ENCODE data around the gene NBPF1.
"Not testable (repeated sequence)": the region's sequence is repeated elsewhere in the genome, so short reads cannot be mapped to it uniquely, and the experiment has no call there.

Gene NBPF1

DNA sequence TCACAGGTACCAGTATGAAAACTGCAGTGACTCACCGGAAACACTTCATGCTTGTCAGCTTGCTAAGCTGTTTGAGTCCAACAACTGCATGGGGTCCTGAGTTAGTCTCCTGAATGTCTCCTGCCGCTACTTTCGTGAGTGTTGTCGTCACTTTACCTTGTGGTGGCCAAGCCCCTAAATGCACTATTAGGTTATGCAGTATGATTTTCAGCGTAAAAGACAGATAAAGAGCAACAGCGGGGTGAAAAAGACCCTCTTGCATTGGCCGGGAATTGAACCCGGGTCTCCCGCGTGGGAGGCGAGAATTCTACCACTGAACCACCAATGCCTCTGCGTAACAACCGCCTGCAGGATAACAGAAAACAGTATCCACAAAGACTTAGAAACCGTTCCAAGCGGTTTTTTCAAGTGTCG is 67.7 kb downstream of the NBPF1 start:
- DNase-seq (ENCODE audit: low read depth) = not testable (repeated sequence)

DNA sequence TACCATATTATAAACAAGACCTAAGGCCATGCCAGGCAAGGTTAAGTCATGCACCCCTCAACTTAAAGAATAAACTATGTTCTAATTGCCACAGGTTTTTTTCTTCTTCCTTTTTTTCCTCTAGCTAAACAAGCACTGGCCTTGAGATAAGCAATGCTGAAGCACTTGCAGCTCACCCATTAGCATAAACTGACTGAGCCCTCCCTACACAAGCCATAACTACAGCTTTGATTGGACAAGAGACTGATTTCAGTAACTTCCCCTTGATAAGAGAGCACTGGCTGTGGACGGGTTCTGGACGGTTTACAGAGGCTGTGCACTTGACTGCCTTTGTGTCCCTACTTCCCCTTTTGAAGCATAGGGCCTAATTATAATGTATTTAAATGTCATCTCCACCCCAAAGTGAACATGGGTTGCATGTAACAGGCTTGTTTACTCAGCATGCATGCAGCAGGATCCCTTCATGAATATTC is 72.9 kb downstream of the NBPF1 start:
- DNase-seq (ENCODE audit: low read depth) = not testable (repeated sequence)

DNA sequence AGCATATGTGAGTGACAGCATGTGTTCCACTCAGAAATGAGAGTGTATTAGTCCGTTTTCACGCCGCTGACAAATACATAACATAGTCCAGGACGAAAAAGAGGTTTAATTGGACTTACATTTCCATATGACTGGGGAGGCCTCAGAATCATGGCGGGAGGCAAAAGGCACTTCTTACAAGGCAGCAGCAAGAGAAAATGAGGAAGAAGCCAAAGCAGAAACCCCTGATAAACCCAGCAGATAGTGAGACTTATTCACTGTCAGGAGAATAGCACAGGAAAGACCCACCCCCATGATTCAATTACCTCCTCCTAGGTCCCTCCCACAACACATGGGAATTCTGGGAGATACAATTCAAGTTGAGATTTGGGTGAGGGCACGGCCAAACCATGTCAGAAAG is 75.8 kb downstream of the NBPF1 start:
- DNase-seq (ENCODE audit: low read depth) = not testable (repeated sequence)

DNA sequence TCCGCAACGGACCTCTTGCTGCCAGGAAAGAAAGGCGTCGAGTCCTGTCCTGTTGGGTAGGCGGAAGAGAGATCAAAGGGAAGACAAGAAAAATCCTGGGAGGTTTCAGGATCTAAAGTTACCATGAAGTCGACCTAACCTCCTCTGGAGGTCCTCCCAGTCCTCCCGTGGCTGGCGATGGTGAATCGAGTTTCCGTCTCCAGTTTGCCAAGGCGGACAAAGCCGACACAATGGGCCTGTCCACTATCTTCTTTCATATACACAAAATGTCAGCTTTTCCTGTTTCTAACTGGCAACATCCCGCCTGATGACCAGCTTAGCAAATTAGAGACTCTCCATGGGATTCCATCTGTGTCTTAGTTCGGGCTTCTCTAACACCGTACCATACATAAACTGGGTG is 76.6 kb downstream of the NBPF1 start:
- DNase-seq (ENCODE audit: low read depth) = not testable (repeated sequence)

GRCh38 chr1:16535898-16536297 is 77.5 kb downstream of the NBPF1 start:
- DNase-seq (ENCODE audit: low read depth) = not testable (repeated sequence)

GRCh38 chr1:16535487-16535886 is 77.9 kb downstream of the NBPF1 start:
- not testable (repeated sequence) for DNase-seq (ENCODE audit: low read depth)

DNA sequence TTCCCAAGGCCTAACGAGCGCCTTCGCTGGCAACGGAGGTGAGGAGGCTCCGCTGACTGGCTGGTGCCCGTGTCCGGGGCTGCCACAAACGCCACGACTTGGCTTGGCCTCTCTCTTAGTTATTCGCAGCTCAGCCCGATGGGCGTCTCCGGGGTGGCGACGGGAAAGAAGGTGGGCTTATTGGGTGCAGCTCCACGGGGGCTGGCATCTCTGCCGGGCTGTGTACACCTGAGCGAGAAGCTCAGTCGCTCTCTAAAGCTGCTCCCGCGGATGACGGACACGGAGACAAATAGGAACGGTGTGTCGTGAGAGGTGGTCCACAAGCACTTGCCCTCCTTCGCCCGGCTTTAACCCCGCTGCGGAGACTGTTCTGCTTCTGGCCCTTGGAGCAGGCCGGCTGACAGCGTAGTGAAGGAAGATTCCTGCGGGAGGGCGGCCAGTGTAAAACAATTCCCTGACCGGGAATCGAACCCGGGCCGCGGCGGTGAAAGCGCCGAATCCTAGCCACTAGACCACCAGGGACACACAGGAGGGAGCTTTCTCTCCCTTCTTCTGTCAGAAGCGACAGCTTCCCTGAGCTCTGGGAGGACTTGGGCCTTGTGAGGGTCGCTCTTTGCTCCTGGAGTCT is 78.4 kb downstream of the NBPF1 start:
- DNase-seq (ENCODE audit: low read depth) = not testable (repeated sequence)

GRCh38 chr1:16534239-16534828 is 79.0 kb downstream of the NBPF1 start:
- DNase-seq (ENCODE audit: low read depth) = not testable (repeated sequence)

- DNase-seq (ENCODE audit: low read depth) = not testable (repeated sequence)
Observed at GRCh38 chr1:16532235-16532991, 81.0 kb downstream of the NBPF1 start.

DNA sequence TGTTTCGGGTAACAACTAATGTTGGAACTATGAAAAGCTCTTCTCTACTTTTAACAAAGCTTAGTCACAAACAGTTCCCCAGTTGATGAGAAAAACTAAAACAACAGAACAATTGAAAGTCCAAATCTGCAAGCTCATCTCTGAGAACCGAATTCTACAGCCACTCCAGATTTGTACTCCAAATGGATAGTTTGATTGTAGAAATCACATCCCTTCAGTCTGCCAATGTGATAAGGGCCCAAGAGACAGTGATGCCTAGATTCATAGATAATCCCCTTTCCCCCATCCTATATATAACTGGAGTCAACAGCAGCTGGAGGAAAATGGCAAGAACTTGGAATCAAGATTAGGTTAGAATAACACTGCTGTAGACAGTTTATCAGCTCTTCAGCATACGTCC is 85.0 kb downstream of the NBPF1 start:
- DNase-seq (ENCODE audit: low read depth) = not testable (repeated sequence)

- not testable (repeated sequence) for DNase-seq (ENCODE audit: low read depth)
Observed at GRCh38 chr1:16525769-16526168, 87.6 kb downstream of the NBPF1 start.

DNA sequence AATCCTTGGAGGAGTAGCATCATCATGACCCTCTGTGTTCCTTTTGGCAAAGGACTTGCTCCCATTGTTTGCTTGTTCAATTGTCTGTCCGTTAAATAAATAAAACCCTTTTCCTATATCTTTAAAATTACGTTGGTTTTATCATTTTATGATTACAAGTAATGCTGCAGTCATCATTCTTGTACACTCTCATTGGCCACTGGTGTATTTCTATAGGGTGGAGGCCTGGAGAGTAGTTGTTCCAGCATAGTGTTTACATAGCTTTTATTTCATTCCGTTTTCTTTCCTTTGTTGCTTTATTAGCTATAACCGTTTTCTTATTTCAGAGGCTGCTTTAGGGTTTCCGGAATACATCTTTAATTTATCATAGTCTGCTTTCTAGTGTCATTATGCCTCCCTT is 91.7 kb downstream of the NBPF1 start:
- not testable (repeated sequence) for DNase-seq (ENCODE audit: low read depth)

DNA sequence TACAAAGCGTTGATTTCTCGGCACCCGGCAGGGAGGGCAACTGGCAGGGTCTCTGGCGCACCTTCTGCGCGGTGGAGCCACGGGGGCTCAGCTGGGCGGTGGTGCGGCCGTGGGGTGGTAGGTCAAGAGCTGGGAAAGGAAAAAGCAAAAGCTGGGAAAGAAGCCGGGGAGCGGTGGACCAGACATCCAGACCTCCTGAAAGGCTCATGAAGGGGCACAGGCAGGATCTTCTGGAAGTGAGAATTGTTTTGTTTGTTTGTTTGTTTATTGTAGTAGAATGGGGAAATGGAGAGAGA is 92.1 kb downstream of the NBPF1 start:
- DNase-seq (ENCODE audit: low read depth) = no peak

DNA sequence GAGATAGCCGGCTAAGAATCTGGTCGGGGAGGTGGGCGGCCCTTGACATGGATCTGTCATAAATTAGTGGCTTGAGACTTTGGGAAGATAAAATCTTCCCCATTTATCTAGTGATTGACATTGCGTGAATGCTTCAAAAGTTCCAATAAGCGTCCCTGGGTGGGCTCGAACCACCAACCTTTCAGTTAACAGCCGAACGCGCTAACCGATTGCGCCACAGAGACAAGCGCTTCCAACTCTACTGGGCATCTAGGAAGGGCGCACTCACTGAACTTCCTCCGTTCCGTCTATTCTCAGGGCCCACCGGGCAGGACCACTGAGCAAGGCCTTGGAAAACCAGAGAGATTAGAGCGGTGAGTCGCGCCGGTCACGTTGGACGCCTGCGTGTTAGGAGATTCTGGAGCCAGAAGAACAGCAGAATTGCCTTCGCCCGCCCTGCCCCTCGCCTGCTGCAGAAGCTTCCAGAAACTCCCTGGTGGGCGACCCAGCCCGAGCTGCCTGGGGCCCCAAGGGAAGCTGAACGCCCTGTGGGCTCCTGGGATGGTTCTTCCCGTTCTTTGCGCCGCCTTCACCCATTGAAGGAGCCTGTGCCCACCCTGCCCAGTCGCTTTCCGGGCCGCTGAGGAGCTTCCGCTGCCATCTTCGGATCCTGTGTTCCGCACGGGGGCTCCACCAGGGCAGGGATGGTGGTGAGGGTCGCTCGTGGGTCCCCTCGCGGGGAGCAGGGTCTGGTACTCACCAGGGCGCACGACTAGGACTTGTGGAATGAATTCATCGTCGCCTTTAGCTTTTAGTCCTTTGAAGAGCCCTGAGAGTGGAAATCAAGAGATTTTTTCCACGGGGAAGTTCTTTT is 92.7 kb downstream of the NBPF1 start:
- not testable (repeated sequence) for DNase-seq (ENCODE audit: low read depth)

DNA sequence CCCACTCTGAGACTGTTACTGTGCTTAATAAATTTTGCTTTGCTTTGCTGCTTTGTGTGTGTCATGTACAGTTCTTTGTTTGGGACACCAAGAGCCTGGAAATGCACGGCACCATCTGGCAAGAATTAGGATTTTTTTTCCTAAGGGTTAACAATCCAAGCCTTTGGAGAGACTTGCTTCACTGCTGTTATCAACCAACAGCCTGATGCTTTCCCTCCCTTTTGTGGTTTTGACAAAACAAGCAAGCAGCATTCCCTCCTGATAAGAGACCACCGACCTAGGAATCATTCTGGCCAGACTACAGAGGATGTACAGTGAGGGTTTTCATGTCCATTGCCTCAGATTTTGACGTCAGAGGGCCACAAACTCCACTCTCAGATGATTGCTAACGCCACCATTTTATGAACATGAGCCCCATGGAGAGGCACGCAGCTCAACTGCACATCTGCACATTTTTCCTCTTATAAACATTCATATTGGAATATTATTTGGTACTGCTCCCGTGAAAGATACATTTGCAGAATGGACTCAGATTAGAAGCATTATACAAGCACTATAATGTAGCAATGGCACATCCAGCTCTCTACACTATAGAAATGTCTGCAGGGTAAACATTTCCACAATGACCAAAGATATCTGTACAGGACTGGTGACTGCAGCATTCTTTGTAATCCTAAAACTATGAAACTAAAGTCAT is 94.0 kb downstream of the NBPF1 start:
- DNase-seq (ENCODE audit: low read depth) = not testable (repeated sequence)

- DNase-seq (ENCODE audit: low read depth) = not testable (repeated sequence)
Observed at GRCh38 chr1:16518913-16519254, 94.5 kb downstream of the NBPF1 start.

DNA sequence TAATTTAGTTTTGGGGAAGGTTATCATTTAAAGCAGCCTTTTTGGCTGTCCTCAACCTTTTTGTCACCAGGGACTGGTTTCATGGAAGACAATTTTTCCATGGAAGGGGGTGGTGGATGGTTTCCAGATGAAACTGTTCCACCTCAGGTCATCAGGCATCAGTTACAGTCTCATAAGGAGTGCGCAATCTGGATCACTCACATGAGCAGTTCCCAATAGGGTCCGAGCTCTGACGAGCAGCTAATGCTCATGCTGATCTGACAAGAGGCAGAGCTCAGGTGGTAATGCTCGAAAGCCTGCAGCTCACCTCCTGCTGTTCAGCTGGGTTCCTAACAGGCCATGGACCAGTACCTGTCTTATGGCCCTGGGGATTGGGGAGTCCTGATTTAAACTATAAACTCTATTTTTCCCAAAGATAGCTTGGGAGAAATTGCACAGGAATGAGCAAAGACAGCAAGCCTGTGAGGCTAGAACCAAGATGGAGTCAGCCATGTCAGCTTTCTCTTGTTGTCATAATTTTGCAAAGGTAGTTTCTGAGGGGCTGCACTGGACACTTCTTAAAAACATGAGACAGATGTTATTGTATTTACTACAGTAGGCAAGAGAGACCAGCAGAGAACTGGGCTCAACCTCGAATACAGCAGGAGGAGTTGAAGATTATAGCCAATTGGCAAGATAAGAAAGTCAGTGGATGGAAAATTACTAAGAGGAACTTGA is 96.5 kb downstream of the NBPF1 start:
- not testable (repeated sequence) for DNase-seq (ENCODE audit: low read depth)

DNA sequence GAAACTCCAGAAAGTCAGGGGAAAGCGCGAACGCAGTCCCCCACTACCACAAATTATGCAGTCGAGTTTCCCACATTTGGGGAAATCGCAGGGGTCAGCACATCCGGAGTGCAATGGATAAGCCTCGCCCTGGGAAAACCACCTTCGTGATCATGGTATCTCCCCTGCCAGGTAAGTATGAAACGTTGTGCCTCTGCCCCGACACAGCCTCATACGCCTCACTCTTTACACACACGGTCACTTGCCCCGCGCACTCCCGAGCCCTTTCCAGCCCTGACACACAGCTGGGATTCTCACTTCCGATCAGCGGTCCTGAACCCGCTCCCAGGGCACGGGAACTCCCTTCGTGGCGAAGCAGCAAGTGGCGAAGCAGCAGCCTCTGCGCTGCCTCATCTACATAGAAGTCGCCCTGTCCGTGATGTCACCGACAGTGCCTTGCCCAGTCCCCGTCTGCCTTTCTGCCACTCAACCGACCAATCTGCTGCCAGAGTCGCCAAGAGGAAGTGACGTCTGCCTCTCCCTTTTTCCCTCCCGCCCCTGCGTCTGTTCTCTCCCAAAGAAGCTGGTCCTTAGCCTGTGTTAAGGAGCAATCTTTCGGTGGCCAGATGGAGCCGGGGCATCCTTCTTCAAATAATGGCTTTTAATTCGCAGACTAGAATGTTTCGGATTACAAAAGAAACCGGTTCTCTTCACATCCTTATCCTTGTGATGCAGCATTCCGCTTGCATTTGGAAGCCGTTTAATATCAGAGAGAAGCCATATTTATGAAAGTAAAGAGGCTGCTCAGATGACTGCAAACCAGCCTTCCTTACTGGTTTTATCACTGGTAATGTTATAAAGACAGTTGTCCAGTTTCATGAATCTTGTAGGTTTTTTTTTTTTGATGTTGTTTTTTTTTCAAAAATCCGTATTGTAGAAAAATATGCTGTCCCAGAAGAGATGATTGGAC is 99.0 kb downstream of the NBPF1 start, which contains the start of gene RNU1-1:
Gene RNU1-1, minus strand, starts transcription at position 179 of the 949 bp plus-strand sequence.
- peak; percentile 55 for DNase-seq (ENCODE audit: low read depth)

DNA sequence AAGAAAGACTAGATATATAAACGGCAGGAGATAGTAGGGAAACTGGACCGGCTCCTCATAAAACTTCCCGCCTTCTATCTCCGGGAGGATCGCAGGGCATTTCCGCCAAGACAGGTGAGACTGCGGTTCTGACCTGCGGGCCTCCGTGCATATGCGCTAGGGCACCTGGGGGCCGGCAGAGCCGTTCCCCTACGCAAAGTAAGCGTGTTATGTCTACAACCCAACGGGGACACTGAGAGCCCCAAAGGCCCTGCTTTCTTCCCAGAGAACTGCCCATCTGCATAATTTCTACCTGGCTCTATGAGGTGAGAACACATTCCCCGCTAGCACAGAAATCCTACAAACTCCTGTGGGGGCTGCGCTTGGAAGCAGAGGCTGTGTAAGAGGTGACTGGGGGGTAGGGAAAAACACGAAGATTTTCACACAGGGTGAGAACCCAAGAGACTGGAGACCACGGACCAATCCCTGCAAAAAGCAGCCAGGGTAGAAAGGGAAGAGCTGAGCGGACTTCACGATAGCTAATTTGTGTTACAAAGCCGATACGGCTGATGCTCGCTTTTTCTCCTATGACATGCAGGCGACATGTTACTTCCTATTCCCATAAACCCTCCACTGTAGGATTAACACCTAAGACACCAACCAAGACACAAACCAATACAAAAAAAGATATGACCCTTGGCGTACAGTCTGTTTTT is 99.8 kb downstream of the NBPF1 start:
- peak; percentile 59 for DNase-seq (ENCODE audit: low read depth)

All from activated T-helper 9 cell treated with anti-CD3 and anti-CD28 coated beads, Interleukin-2, amount 50 U/mL, for 16 hours (primary cell).